GM23338 (cell line): ENCODE data around the gene GALNT13. TPM values are rescaled to one million over a fixed set of nuclear protein-coding genes. Genes with fewer than 3 reads are reported as not detected.
A peak's percentile ranks its signal among the peaks of the same experiment; 100 is the strongest.

Experiments
- ATAC-seq: fragments of 200-7000 bp; cut with Tn5 transposase; 3 replicates; pipeline ENCODE4 v1.9.1; 2020
- DNase-seq: peaks from one replicate; pipeline ENCODE4 v3.0.0-alpha.2; 2015; ENCODE audit warnings: low spot score
- H2AFZ ChIP-seq: fragments of 200-600 bp; sonication (generic); 2 replicates; pipeline ENCODE4 v1.8.0; 2016; ENCODE audit warnings: antibody characterized with exemption, mild to moderate bottlenecking, moderate library complexity
- H3F3A ChIP-seq: fragments of 200-600 bp; sonication (generic); replicated peaks from 2 replicates; pipeline ENCODE4 v1.8.0; 2017; ENCODE audit warnings: antibody characterized with exemption, mixed run types, low read depth
- H3K27ac ChIP-seq: fragments of 200-600 bp; sonication (generic); 2 replicates; pipeline ENCODE4 v1.6.1; 2016; ENCODE audit warnings: low read depth
- H3K27me3 ChIP-seq: fragments of 200-600 bp; sonication (generic); 2 replicates; pipeline ENCODE4 v1.8.0; 2016; ENCODE audit warnings: mild to moderate bottlenecking, mixed run types, moderate library complexity; ENCODE audit not compliant: insufficient read depth
- H3K36me3 ChIP-seq: fragments of 200-600 bp; sonication (generic); 2 replicates; pipeline ENCODE4 v1.8.0; 2016; ENCODE audit warnings: mild to moderate bottlenecking; ENCODE audit not compliant: insufficient read depth
- H3K4me1 ChIP-seq: fragments of 200-600 bp; sonication (generic); 2 replicates; pipeline ENCODE4 v1.8.0; 2016; ENCODE audit warnings: mild to moderate bottlenecking, moderate library complexity; ENCODE audit not compliant: insufficient read depth
- H3K4me2 ChIP-seq: fragments of 200-600 bp; sonication (generic); 2 replicates; pipeline ENCODE4 v1.7.1; 2017; ENCODE audit warnings: mixed run types
- H3K4me3 ChIP-seq: fragments of 200-600 bp; sonication (generic); 2 replicates; pipeline ENCODE4 v1.6.1; 2016; ENCODE audit warnings: mixed run types
- H3K79me2 ChIP-seq: fragments of 200-600 bp; sonication (generic); replicated peaks from 2 replicates; pipeline ENCODE4 v1.8.0; 2017; ENCODE audit warnings: mild to moderate bottlenecking; ENCODE audit not compliant: insufficient read depth
- H3K9me2 ChIP-seq: fragments of 200-600 bp; sonication (generic); 2 replicates; pipeline ENCODE4 v1.8.0; 2017; ENCODE audit not compliant: insufficient read depth
- H4K20me1 ChIP-seq: fragments of 200-600 bp; sonication (generic); replicated peaks from 2 replicates; pipeline ENCODE4 v1.8.0; 2017; ENCODE audit warnings: mild to moderate bottlenecking; ENCODE audit not compliant: insufficient read depth
- H3K27ac Mint-ChIP-seq: 2 replicates; pipeline ENCODE4 v1.8.0; 2020; ENCODE audit warnings: inconsistent platforms, mild to moderate bottlenecking, moderate library complexity, mixed read lengths
- H3K27me3 Mint-ChIP-seq: 3 replicates; pipeline ENCODE4 v1.8.0; 2022; ENCODE audit warnings: low read depth, mild to moderate bottlenecking, moderate library complexity, mixed read lengths, inconsistent platforms; ENCODE audit not compliant: insufficient read depth, poor library complexity
- H3K36me3 Mint-ChIP-seq: 3 replicates; pipeline ENCODE4 v1.8.0; 2021; ENCODE audit warnings: low read depth, mild to moderate bottlenecking, inconsistent platforms, moderate library complexity, mixed read lengths
- H3K4me1 Mint-ChIP-seq: 3 replicates; pipeline ENCODE4 v1.8.0; 2020; ENCODE audit warnings: mild to moderate bottlenecking, inconsistent platforms, mixed read lengths
- H3K4me3 Mint-ChIP-seq: 3 replicates; pipeline ENCODE4 v1.8.0; 2021; ENCODE audit warnings: moderate library complexity, mild to moderate bottlenecking, inconsistent platforms, mixed read lengths
- H3K9me3 Mint-ChIP-seq: 3 replicates; pipeline ENCODE4 v1.8.0; 2020; ENCODE audit warnings: moderate library complexity, mild to moderate bottlenecking, inconsistent platforms, mixed read lengths
- CREB1 ChIP-seq: fragments of 250-450 bp; sonication (Bioruptor Pico); IDR thresholded peaks from 2 replicates; pipeline ENCODE4 v1.5.0; 2020; ENCODE audit warnings: low read depth, mild to moderate bottlenecking, moderate library complexity
- CTCF ChIP-seq, 2 experiments: fragments of 200-600 bp in 1 of 2; sonication (generic) in 1 of 2; conservative IDR thresholded peaks; 2 replicates each; pipeline versions ENCODE4 v1.5.1 to v1.6.1; 2016 to 2017; ENCODE audit warnings: antibody characterized with exemption in 2 of 2, low read depth in 2 of 2, mild to moderate bottlenecking in 2 of 2, moderate library complexity in 1 of 2
- EZH2 ChIP-seq: fragments of 200-600 bp; sonication (generic); IDR thresholded peaks from one replicate; pipeline ENCODE4 v1.8.0; 2017; ENCODE audit warnings: antibody characterized with exemption, mild to moderate bottlenecking, low read depth; ENCODE audit not compliant: unreplicated experiment
- JUNB ChIP-seq: IDR thresholded peaks from one replicate; pipeline ENCODE4 v1.6.1; 2016; ENCODE audit warnings: antibody characterized with exemption; ENCODE audit not compliant: unreplicated experiment
- NANOG ChIP-seq: IDR thresholded peaks from 2 replicates; pipeline ENCODE4 v1.6.1; 2016; ENCODE audit warnings: antibody characterized with exemption, borderline replicate concordance
- STAT1 ChIP-seq: IDR thresholded peaks from one replicate; pipeline ENCODE4 v1.6.1; 2016; ENCODE audit warnings: antibody characterized with exemption; ENCODE audit not compliant: unreplicated experiment
- ZNF331 ChIP-seq: fragments of 250-450 bp; sonication (Bioruptor Pico); IDR thresholded peaks from 2 replicates; pipeline ENCODE4 v1.5.0; 2020; ENCODE audit warnings: low read depth, mild to moderate bottlenecking, moderate library complexity
- ZNF462 ChIP-seq: fragments of 250-450 bp; sonication (Bioruptor Pico); IDR thresholded peaks from 2 replicates; pipeline ENCODE4 v1.5.0; 2020; ENCODE audit warnings: mild to moderate bottlenecking, moderate library complexity
- polyA plus RNA-seq: library from polyadenylated mRNA; unstranded; fragments of >200 nt; fragmentation: Nextera tagmentation; extraction: Ambion mirVana; gene quantifications from 2 replicates; pipeline ENCODE4 v1.2.1, GENCODE V29; 2016
- total RNA-seq: library from RNA; depleted of rRNA; stranded (reverse); fragments of >200 nt; shearing (Covaris generic); gene quantifications from 2 replicates; pipeline ENCODE4 v1.2.3, GENCODE V29; 2014
- TF ChIP-seq, protein P1 (sequence below): IDR thresholded peaks from 2 replicates; pipeline ENCODE4 v1.6.1; 2016; ENCODE audit warnings: antibody characterized with exemption

Gene GALNT13
- total and polyA plus RNA-seq, 2 experiments from 2014 or later: 3.5 to 5.2 TPM

- no peak overlapping the region for H3K4me3 ChIP-seq
- H3K4me2 ChIP-seq: no peak overlapping the region
- H3K4me3 Mint-ChIP-seq: no peak overlapping the region
- H3K79me2 ChIP-seq: no peaks in the 10 kb centered on the region
- H3F3A ChIP-seq: no peaks in the 10 kb centered on the region
- no peaks in the 10 kb centered on the region for H3K9me2 ChIP-seq
- 0 out of 2 replicates have a peak overlapping the region, but pooled peaks have one; percentile 3 for H3K27ac Mint-ChIP-seq
- H3K27ac ChIP-seq: no peak overlapping the region
- no peak for ATAC-seq
- no peaks in the 10 kb centered on the region for H3K27me3 ChIP-seq
- H3K36me3 Mint-ChIP-seq: no peaks in the 10 kb centered on the region
- no peaks in the 10 kb centered on the region for H4K20me1 ChIP-seq
- no peaks in the 10 kb centered on the region for H3K9me3 Mint-ChIP-seq
- DNase-seq: no peak
- H3K4me1 Mint-ChIP-seq: peaks cover 13% of the 10 kb centered on the region
- no peaks in the 10 kb centered on the region; the same call in 1 of the 2 replicates for H3K4me1 ChIP-seq
- H2AFZ ChIP-seq: no peak overlapping the region
- H3K36me3 ChIP-seq: no peaks in the 10 kb centered on the region
- no peaks in the 10 kb centered on the region for H3K27me3 Mint-ChIP-seq
- TF ChIP-seq STAT1: no peak
- no peak for TF ChIP-seq NANOG
- TF ChIP-seq CREB1: no peak
These were observed 479.2 kb downstream of the GALNT13 start for GRCh38 chr2:154350911-154351310.

DNA sequence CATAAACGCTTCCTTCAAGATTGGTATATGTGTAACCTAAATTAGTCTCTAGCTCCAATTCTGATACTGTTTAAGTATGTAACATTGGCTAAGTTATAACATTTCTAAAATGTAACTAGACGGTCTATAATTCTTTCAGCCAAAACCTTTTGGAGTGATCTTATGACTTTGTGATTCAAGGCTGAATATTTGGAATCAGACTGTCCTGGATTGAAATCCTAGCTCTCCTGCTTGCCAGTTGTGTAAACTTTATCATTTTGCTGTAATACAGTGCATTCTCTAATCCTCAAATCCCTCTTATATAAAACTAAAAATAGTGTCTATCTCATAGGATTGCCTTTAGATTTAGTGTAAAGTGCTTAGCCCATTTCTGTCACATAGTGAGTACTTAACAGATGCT is 489.6 kb downstream of the GALNT13 start:
- no peaks in the 10 kb centered on the region for H3K27me3 ChIP-seq
- Mint-ChIP-seq H3K27ac (no peak overlapping the region), H3K4me3 (no peak overlapping the region), H3K9me3 (no peaks in the 10 kb centered on the region), H3K4me1 (0 out of 3 replicates have a peak, but pooled peaks cover 3% of the 10 kb centered on the region), H3K36me3 (no peaks in the 10 kb centered on the region), H3K27me3 (no peaks in the 10 kb centered on the region)
- no peak overlapping the region for H3K4me3 ChIP-seq
- no peak overlapping the region for H3K4me2 ChIP-seq
- DNase-seq: no peak
- no peak overlapping the region for H3K27ac ChIP-seq
- H3K79me2 ChIP-seq: no peaks in the 10 kb centered on the region
- no peaks in the 10 kb centered on the region for H3K4me1 ChIP-seq
- H2AFZ ChIP-seq: no peak overlapping the region
- TF ChIP-seq CTCF (conservative IDR thresholded peaks at IDR 0.05; ENCODE audit: low read depth in 2 of 2) (no peak), EZH2 (no peak), ZNF462 (no peak), CREB1 (no peak), NANOG (no peak), ZNF331 (no peak), JUNB (no peak)
- TF ChIP-seq, protein P1, sequence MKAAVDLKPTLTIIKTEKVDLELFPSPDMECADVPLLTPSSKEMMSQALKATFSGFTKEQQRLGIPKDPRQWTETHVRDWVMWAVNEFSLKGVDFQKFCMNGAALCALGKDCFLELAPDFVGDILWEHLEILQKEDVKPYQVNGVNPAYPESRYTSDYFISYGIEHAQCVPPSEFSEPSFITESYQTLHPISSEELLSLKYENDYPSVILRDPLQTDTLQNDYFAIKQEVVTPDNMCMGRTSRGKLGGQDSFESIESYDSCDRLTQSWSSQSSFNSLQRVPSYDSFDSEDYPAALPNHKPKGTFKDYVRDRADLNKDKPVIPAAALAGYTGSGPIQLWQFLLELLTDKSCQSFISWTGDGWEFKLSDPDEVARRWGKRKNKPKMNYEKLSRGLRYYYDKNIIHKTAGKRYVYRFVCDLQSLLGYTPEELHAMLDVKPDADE: no peak
- no peak for ATAC-seq
- H3K36me3 ChIP-seq: no peaks in the 10 kb centered on the region
- no peaks in the 10 kb centered on the region for H3F3A ChIP-seq
- H4K20me1 ChIP-seq: no peaks in the 10 kb centered on the region
- no peaks in the 10 kb centered on the region for H3K9me2 ChIP-seq
